ENCODE results near the gene SUPT5H. TPM values are rescaled to one million over a fixed set of nuclear protein-coding genes. Genes with fewer than 3 reads are reported as not detected.

The SUPT5H gene
- total and polyA plus RNA-seq, 2 of the 8 experiments (the other 6 are each of a cell fraction or from before 2014, with no cell fraction given), result 77.8 to 111 TPM

GRCh38 chr19:39473443-39473960 lies 28.1 kb downstream of the SUPT5H start:
- peaks cover 33 to 56% (median 53%) of the 10 kb centered on the region in 4 experiments for H3K36me3 ChIP-seq (ENCODE audit: control insufficient read depth in 2 of 4, insufficient read depth in 4 of 4, low read length in 3 of 4)
- no peaks in the 10 kb centered on the region for H3K9me3 ChIP-seq (ENCODE audit: insufficient read depth in 2 of 2, low read depth in 1 of 2, low read length in 1 of 2)
- H3K79me2 ChIP-seq (ENCODE audit: control insufficient read depth in 1 of 2, insufficient read depth in 2 of 2, low read length in 2 of 2), result no peaks in the 10 kb centered on the region
- no peaks in the 10 kb centered on the region; a peak in 1 of 7 replicates for H3K4me1 ChIP-seq (replicated peaks in 1 of 4; ENCODE audit: control insufficient read depth in 3 of 4, insufficient read depth in 4 of 4, low read length in 3 of 4)
- no peak overlapping the region for H2BK5ac ChIP-seq (ENCODE audit: low read depth, low read length)
- H3K4me3 ChIP-seq (ENCODE audit: extremely low read depth in 1 of 4, insufficient read depth in 2 of 4, low read depth in 3 of 4, low read length in 4 of 4), result no peak overlapping the region
- no peak overlapping the region for H3K56ac ChIP-seq (replicated peaks; ENCODE audit: insufficient read length, low read depth, low read length)
- H3K9ac ChIP-seq (replicated peaks in 1 of 4; ENCODE audit: extremely low read depth in 1 of 4, low read depth in 3 of 4, low read length in 3 of 4), result no peak overlapping the region
- no peak overlapping the region for H2BK12ac ChIP-seq (ENCODE audit: low read depth, low read length)
- no peak overlapping the region for H3K4ac ChIP-seq (replicated peaks; ENCODE audit: insufficient read length, low read depth, low read length)
- H4K20me1 ChIP-seq (replicated peaks in 1 of 2; ENCODE audit: control insufficient read depth in 1 of 2, insufficient read depth in 2 of 2, low read length in 2 of 2), result peaks cover 6 to 17% of the 10 kb centered on the region in 2 experiments
- TF ChIP-seq MAFK (IDR thresholded peaks at IDR 0.05; ENCODE audit: low read depth, low read length) (no peak), CREB1 (IDR thresholded peaks at IDR 0.05) (no peak), CBX8 (IDR thresholded peaks at IDR 0.05; ENCODE audit: borderline replicate concordance, low read depth, low read length) (no peak)
- CTCF ChIA-PET (ENCODE audit: partially characterized antibody), result interaction anchor here (0.7 to 5.6 kb wide), 23 partner anchors 10 to 200 kb away, joined by 3 to 78 read pairs (median 13); partner anchors contain the start of genes DLL3, EID2, EID2B and PLEKHG2
- no peak overlapping the region for H3K18ac ChIP-seq (ENCODE audit: extremely low read depth, low read length)
- WGBS, 2 experiments (ENCODE audit: extremely low coverage in 1 of 2, insufficient coverage in 1 of 2, insufficient read length in 1 of 2, insufficient replicate concordance in 2 of 2, low coverage in 1 of 2, low lambda C conversion rate in 2 of 2, missing lambda C conversion rate in 1 of 2), result 91% methylated on average over 11 of the region's 11 CpGs; no CpG with 5 or more reads in 1 of the 2 experiments
- H4K91ac ChIP-seq (replicated peaks; ENCODE audit: insufficient read length, low read length), result no peak overlapping the region
- no peak overlapping the region for H4K5ac ChIP-seq (ENCODE audit: insufficient read length, low read depth, low read length)
- no peak overlapping the region for H2AFZ ChIP-seq (ENCODE audit: low read length)
- H4K8ac ChIP-seq (ENCODE audit: extremely low read depth, insufficient read depth, low read length), result 0 out of 2 replicates have a peak overlapping the region, but pooled peaks have one; percentile 40
- H3K79me1 ChIP-seq (ENCODE audit: low read depth, low read length), result peaks cover 3% of the 10 kb centered on the region; the same call in 1 of the 2 replicates
- H3K23ac ChIP-seq (ENCODE audit: insufficient read length), result no peak overlapping the region
- no peak for DNase-seq (ENCODE audit: low read depth in 1 of 2, low spot score in 2 of 2)
- no peak overlapping the region for H3K4me2 ChIP-seq (ENCODE audit: insufficient read depth in 1 of 2, low read depth in 2 of 2, low read length in 2 of 2)
- no peak overlapping the region for H2BK15ac ChIP-seq (ENCODE audit: low read length)
- H3K14ac ChIP-seq (ENCODE audit: insufficient read length), result no peak overlapping the region
- no peak overlapping the region for H2AK5ac ChIP-seq (ENCODE audit: low read depth, low read length)
- no peaks in the 10 kb centered on the region; the same call in 1 of the 2 replicates for H3K23me2 ChIP-seq (ENCODE audit: low read depth, low read length)
- H2BK120ac ChIP-seq (replicated peaks; ENCODE audit: low read depth, low read length), result no peak overlapping the region
- H2BK20ac ChIP-seq (ENCODE audit: low read length), result no peak overlapping the region
- POLR2A ChIA-PET (ENCODE audit: partially characterized antibody), result interaction anchor here (0.6 to 5.3 kb wide), 10 partner anchors 24 to 82 kb away, joined by 3 to 20 read pairs (median 4); partner anchors contain the start of genes EID2B, MED29, PAF1 and RPS16
- no peak for FAIRE-seq
- H3K27me3 ChIP-seq (replicated peaks in 1 of 4; ENCODE audit: control insufficient read depth in 3 of 4, extremely low read depth in 1 of 4, insufficient read depth in 3 of 4, low read length in 3 of 4), result no peaks in the 10 kb centered on the region
- H3K27ac ChIP-seq (ENCODE audit: low read depth, low read length), result no peak overlapping the region

Measured in H1 (cell line).